BE2C (cell line): Measurements from ENCODE around the gene ZBTB7A.
"Not testable (repeated sequence)": the region's sequence is repeated elsewhere in the genome, so short reads cannot be mapped to it uniquely, and the experiment has no call there.

Experiments
- DNase-seq: peaks from one replicate; pipeline ENCODE4 v3.0.0-alpha.2; 2020
- H3K27me3 ChIP-seq: fragments of 250-450 bp; sonication (Bioruptor Pico); 2 replicates; pipeline ENCODE4 v1.5.1; 2020; ENCODE audit warnings: mild to moderate bottlenecking
- H3K36me3 ChIP-seq: fragments of 250-450 bp; sonication (Bioruptor Pico); 2 replicates; pipeline ENCODE4 v1.5.1; 2020; ENCODE audit warnings: mild to moderate bottlenecking
- H3K4me1 ChIP-seq: fragments of 250-450 bp; sonication (Bioruptor Pico); 2 replicates; pipeline ENCODE4 v1.5.1; 2020
- H3K4me3 ChIP-seq: 2 replicates; pipeline ENCODE4 v1.5.1; 2011; ENCODE audit warnings: low read depth, low read length
- H3K9me3 ChIP-seq: fragments of 250-450 bp; sonication (Bioruptor Pico); 2 replicates; pipeline ENCODE4 v1.5.1; 2020
- TF ChIP-seq, protein P1 (sequence below): IDR thresholded peaks from 2 replicates; pipeline ENCODE4 v1.5.1; 2012; ENCODE audit warnings: mild to moderate bottlenecking, low read depth, low read length

Gene ZBTB7A

GRCh38 chr19:4007021-4007835, 59.5 kb downstream of the ZBTB7A start, which contains the start of gene PIAS4:
Gene PIAS4, plus strand, starts transcription at chr19:4007736. Its CDS starts 25 bp downstream, at chr19:4007761.
- no peaks in the 10 kb centered on the region for H3K9me3 ChIP-seq
- TF ChIP-seq, protein P1, sequence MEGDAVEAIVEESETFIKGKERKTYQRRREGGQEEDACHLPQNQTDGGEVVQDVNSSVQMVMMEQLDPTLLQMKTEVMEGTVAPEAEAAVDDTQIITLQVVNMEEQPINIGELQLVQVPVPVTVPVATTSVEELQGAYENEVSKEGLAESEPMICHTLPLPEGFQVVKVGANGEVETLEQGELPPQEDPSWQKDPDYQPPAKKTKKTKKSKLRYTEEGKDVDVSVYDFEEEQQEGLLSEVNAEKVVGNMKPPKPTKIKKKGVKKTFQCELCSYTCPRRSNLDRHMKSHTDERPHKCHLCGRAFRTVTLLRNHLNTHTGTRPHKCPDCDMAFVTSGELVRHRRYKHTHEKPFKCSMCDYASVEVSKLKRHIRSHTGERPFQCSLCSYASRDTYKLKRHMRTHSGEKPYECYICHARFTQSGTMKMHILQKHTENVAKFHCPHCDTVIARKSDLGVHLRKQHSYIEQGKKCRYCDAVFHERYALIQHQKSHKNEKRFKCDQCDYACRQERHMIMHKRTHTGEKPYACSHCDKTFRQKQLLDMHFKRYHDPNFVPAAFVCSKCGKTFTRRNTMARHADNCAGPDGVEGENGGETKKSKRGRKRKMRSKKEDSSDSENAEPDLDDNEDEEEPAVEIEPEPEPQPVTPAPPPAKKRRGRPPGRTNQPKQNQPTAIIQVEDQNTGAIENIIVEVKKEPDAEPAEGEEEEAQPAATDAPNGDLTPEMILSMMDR, result no peak
- DNase-seq, result peak; percentile 96
- H3K36me3 ChIP-seq, result 0 out of 2 replicates have a peak, but pooled peaks cover 2% of the 10 kb centered on the region
- peak within 1 kb of the TSS; percentile 91 for H3K4me3 ChIP-seq
- H3K4me1 ChIP-seq, result peaks cover 6% of the 10 kb centered on the region; the same call in 1 of the 2 replicates
- H3K27me3 ChIP-seq, result no peaks in the 10 kb centered on the region

DNA sequence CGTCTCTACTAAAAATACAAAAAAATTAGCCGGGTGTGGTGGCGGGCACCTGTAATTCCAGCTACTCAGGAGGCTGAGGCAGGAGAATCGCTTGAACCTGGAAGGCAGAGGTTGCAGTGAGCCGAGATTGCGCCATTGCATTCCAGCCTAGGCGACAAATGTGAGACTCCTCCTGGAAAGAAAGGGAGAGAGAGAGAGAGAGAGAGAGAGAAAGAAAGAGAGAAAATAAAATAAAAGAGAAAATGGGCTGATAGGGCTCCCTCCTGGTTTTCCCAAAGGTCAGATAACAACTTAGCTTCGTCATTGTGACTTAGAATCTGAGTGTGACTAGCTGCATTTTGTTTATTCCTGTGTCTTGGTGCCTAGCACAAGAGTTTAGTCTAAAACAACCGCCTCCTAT, 61.3 kb downstream of the ZBTB7A start:
- not testable (repeated sequence) for H3K36me3 ChIP-seq, DNase-seq, H3K9me3 ChIP-seq, H3K4me3 ChIP-seq, H3K4me1 ChIP-seq, H3K27me3 ChIP-seq

DNA sequence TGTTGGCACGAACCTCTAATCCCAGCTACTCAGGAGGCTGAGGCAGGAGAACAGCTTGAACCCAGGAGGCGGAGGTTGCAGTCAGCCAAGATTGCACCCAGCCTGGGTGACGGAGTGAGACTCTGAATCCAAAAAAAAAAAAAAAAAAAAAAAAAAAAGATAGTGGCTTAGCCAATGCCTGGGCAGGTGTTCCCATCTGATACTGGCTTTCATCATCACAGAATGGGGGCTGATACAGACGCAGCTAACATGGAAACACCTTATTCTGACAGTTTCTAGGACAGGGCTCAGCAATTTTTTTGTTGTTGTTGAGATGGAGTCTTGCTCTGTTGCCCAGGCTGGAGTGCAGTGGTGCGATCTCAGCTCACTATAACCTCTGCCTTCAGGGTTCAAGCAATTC, 65.9 kb downstream of the ZBTB7A start:
- not testable (repeated sequence) for DNase-seq

GRCh38 chr19:3998667-3999412, 67.9 kb downstream of the ZBTB7A start:
- not testable (repeated sequence) for H3K36me3 ChIP-seq, H3K4me1 ChIP-seq, DNase-seq, H3K9me3 ChIP-seq, H3K27me3 ChIP-seq, H3K4me3 ChIP-seq

More for the DNA sequence above, 65.9 kb downstream of the ZBTB7A start:
- not testable (repeated sequence) for H3K36me3 ChIP-seq, H3K27me3 ChIP-seq, H3K4me3 ChIP-seq, H3K4me1 ChIP-seq, H3K9me3 ChIP-seq

DNA sequence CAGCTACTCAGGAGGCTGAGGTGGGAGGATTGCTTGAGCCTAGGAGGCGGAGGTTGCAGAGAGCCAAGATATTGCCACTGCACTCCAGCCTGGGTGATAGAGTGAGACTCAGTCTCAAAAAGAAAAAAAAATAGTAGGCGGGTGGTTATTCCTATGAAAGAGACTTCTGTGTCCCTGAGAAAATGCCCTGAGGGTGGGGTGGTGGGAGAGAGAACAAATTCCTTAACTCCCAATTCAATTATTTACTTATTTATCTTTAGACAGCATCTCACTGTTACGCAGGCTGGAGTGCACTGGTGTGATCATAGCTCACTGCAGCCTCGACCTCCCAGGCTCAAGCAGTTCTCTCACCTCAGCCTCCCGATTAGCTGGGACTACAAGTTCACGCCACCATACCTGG, 71.1 kb downstream of the ZBTB7A start:
- H3K4me3 ChIP-seq, result no peak overlapping the region
- no peaks in the 10 kb centered on the region for H3K4me1 ChIP-seq
- TF ChIP-seq, protein P1, result no peak
- no peaks in the 10 kb centered on the region for H3K27me3 ChIP-seq
- H3K36me3 ChIP-seq, result no peaks in the 10 kb centered on the region
- H3K9me3 ChIP-seq, result no peaks in the 10 kb centered on the region
- DNase-seq, result no peak
